ENCODE results near the gene SMYD3.

Gene SMYD3

GRCh38 chr1:246274186-246274585 lies 232.9 kb downstream of the SMYD3 start:
- H3K9me3 ChIP-seq (ENCODE audit: insufficient read depth, low read depth, low read length), result no peaks in the 10 kb centered on the region
- H2AFZ ChIP-seq (ENCODE audit: low read length), result no peak overlapping the region
- no peak overlapping the region for H3K4me3 ChIP-seq (ENCODE audit: low read length, poor library complexity, severe bottlenecking)
- H3F3A ChIP-seq (ENCODE audit: low read depth), result peaks cover 7% of the 10 kb centered on the region; the same call in 1 of the 2 replicates
- H3K4me1 ChIP-seq (ENCODE audit: insufficient read depth, low read length, poor library complexity, severe bottlenecking), result peaks cover 47% of the 10 kb centered on the region
- H4K20me1 ChIP-seq (ENCODE audit: insufficient read depth, low read length, poor library complexity, severe bottlenecking), result no peaks in the 10 kb centered on the region
- H3K9ac ChIP-seq (ENCODE audit: low read depth, low read length, poor library complexity, severe bottlenecking), result peak overlapping the region; percentile 51
- no peaks in the 10 kb centered on the region; the same call in 1 of the 2 replicates for H3K36me3 ChIP-seq (ENCODE audit: insufficient read depth, low read length)
- no peak for TF ChIP-seq CTCF (conservative IDR thresholded peaks at IDR 0.05; ENCODE audit: low read length)
- TF ChIP-seq EZH2phosphoT487 (IDR thresholded peaks at IDR 0.05; ENCODE audit: borderline replicate concordance), result no peak
- no peak overlapping the region for H3K4me2 ChIP-seq (ENCODE audit: low read depth, low read length, poor library complexity, severe bottlenecking)
- H3K9me2 ChIP-seq (replicated peaks; ENCODE audit: low read depth, low read length), result no peaks in the 10 kb centered on the region
- H3K27me3 ChIP-seq (ENCODE audit: insufficient read depth, low read length, poor library complexity, severe bottlenecking), result no peaks in the 10 kb centered on the region
- H3K79me2 ChIP-seq (ENCODE audit: insufficient read depth, low read length), result peaks cover 4% of the 10 kb centered on the region; the same call in 1 of the 2 replicates

- Histone ChIP-seq H3K4me3 (ENCODE audit: low read length, poor library complexity, severe bottlenecking) (no peak overlapping the region), H4K20me1 (ENCODE audit: insufficient read depth, low read length, poor library complexity, severe bottlenecking) (no peaks in the 10 kb centered on the region), H3K4me1 (ENCODE audit: insufficient read depth, low read length, poor library complexity, severe bottlenecking) (peaks cover 23% of the 10 kb centered on the region), H3K79me2 (ENCODE audit: insufficient read depth, low read length) (no peaks in the 10 kb centered on the region), H3K4me2 (ENCODE audit: low read depth, low read length, poor library complexity, severe bottlenecking) (no peak overlapping the region), H3K9ac (ENCODE audit: low read depth, low read length, poor library complexity, severe bottlenecking) (no peak overlapping the region), H3K36me3 (ENCODE audit: insufficient read depth, low read length) (no peaks in the 10 kb centered on the region; the same call in 1 of the 2 replicates), H2AFZ (ENCODE audit: low read length) (no peak overlapping the region), H3K27me3 (ENCODE audit: insufficient read depth, low read length, poor library complexity, severe bottlenecking) (no peaks in the 10 kb centered on the region), H3F3A (ENCODE audit: low read depth) (peaks cover 7% of the 10 kb centered on the region; the same call in 1 of the 2 replicates), H3K9me2 (replicated peaks; ENCODE audit: low read depth, low read length) (no peaks in the 10 kb centered on the region), H3K9me3 (ENCODE audit: insufficient read depth, low read depth, low read length) (no peaks in the 10 kb centered on the region)
- TF ChIP-seq CTCF (conservative IDR thresholded peaks at IDR 0.05; ENCODE audit: low read length), result no peak
- no peak for TF ChIP-seq EZH2phosphoT487 (IDR thresholded peaks at IDR 0.05; ENCODE audit: borderline replicate concordance)
Observed at GRCh38 chr1:246271516-246271915, 235.6 kb downstream of the SMYD3 start.

GRCh38 chr1:246270236-246270635 lies 236.8 kb downstream of the SMYD3 start:
- H3K4me1 ChIP-seq (ENCODE audit: insufficient read depth, low read length, poor library complexity, severe bottlenecking), result peaks cover 23% of the 10 kb centered on the region
- no peak overlapping the region for H3K4me2 ChIP-seq (ENCODE audit: low read depth, low read length, poor library complexity, severe bottlenecking)
- no peaks in the 10 kb centered on the region for H4K20me1 ChIP-seq (ENCODE audit: insufficient read depth, low read length, poor library complexity, severe bottlenecking)
- H3K9me3 ChIP-seq (ENCODE audit: insufficient read depth, low read depth, low read length), result no peaks in the 10 kb centered on the region
- no peaks in the 10 kb centered on the region; the same call in 1 of the 2 replicates for H3K36me3 ChIP-seq (ENCODE audit: insufficient read depth, low read length)
- H2AFZ ChIP-seq (ENCODE audit: low read length), result no peak overlapping the region
- no peaks in the 10 kb centered on the region for H3K27me3 ChIP-seq (ENCODE audit: insufficient read depth, low read length, poor library complexity, severe bottlenecking)
- TF ChIP-seq CTCF (conservative IDR thresholded peaks at IDR 0.05; ENCODE audit: low read length), result no peak
- no peak for TF ChIP-seq EZH2phosphoT487 (IDR thresholded peaks at IDR 0.05; ENCODE audit: borderline replicate concordance)
- no peak overlapping the region for H3K9ac ChIP-seq (ENCODE audit: low read depth, low read length, poor library complexity, severe bottlenecking)
- no peaks in the 10 kb centered on the region for H3K79me2 ChIP-seq (ENCODE audit: insufficient read depth, low read length)
- peaks cover 7% of the 10 kb centered on the region; the same call in 1 of the 2 replicates for H3F3A ChIP-seq (ENCODE audit: low read depth)
- no peak overlapping the region for H3K4me3 ChIP-seq (ENCODE audit: low read length, poor library complexity, severe bottlenecking)
- no peaks in the 10 kb centered on the region for H3K9me2 ChIP-seq (replicated peaks; ENCODE audit: low read depth, low read length)

Data from Loucy (cell line).